HepG2 (cell line): ENCODE measurements around the gene NEURL2. TPM values are rescaled to one million over a fixed set of nuclear protein-coding genes. Genes with fewer than 3 reads are reported as not detected.
A peak's percentile ranks its signal among the peaks of the same experiment; 100 is the strongest.

ENCODE experiments used
- CERS6 ChIP-seq: sonication (generic); formaldehyde crosslinking; IDR thresholded peaks from 2 replicates; pipeline ENCODE4 v1.5.0; 2020; ENCODE audit warnings: missing genetic modification reagents
- CTCF ChIP-seq: sonication (generic); formaldehyde crosslinking; IDR thresholded peaks from 2 replicates; pipeline ENCODE4 v1.5.0; 2020; ENCODE audit warnings: mild to moderate bottlenecking, missing genetic modification reagents, moderate library complexity
- DMAP1 ChIP-seq: IDR thresholded peaks from 2 replicates; pipeline ENCODE4 v1.6.1; 2016
- DPF2 ChIP-seq: sonication (generic); formaldehyde crosslinking; IDR thresholded peaks from 2 replicates; pipeline ENCODE4 v1.4.0; 2020; ENCODE audit warnings: mild to moderate bottlenecking, low read depth, missing genetic modification reagents, borderline replicate concordance
- ELF4 ChIP-seq: sonication (generic); formaldehyde crosslinking; IDR thresholded peaks from 2 replicates; pipeline ENCODE4 v1.5.0; 2020; ENCODE audit warnings: missing genetic modification reagents, mild to moderate bottlenecking, moderate library complexity, borderline replicate concordance
- ETV6 ChIP-seq: sonication (generic); formaldehyde crosslinking; conservative IDR thresholded peaks from 2 replicates; pipeline ENCODE4 v1.4.0; 2020; ENCODE audit warnings: missing genetic modification reagents
- HNF1B ChIP-seq: sonication (generic); formaldehyde crosslinking; IDR thresholded peaks from 2 replicates; pipeline ENCODE4 v1.5.1; 2020; ENCODE audit warnings: mild to moderate bottlenecking, moderate library complexity, missing genetic modification reagents
- JUN ChIP-seq: sonication (generic); formaldehyde crosslinking; IDR thresholded peaks from 2 replicates; pipeline ENCODE4 v1.4.0; 2020; ENCODE audit warnings: mild to moderate bottlenecking, missing genetic modification reagents
- JUND ChIP-seq: sonication (generic); formaldehyde crosslinking; IDR thresholded peaks from 2 replicates; pipeline ENCODE4 v1.8.0; 2022; ENCODE audit warnings: mild to moderate bottlenecking, missing genetic modification reagents
- KLF9 ChIP-seq: IDR thresholded peaks from 2 replicates; pipeline ENCODE4 v1.6.1; 2016; ENCODE audit warnings: low read depth
- NFKB2 ChIP-seq: sonication (generic); formaldehyde crosslinking; IDR thresholded peaks from 2 replicates; pipeline ENCODE4 v1.4.0; 2020; ENCODE audit warnings: missing genetic modification reagents, borderline replicate concordance
- PAXIP1 ChIP-seq: sonication (generic); formaldehyde crosslinking; conservative IDR thresholded peaks from 2 replicates; pipeline ENCODE4 v1.4.0; 2020; ENCODE audit warnings: mild to moderate bottlenecking, missing genetic modification reagents, moderate library complexity
- ZFP36L1 ChIP-seq: sonication (generic); formaldehyde crosslinking; IDR thresholded peaks from 2 replicates; pipeline ENCODE4 v1.8.0; 2022; ENCODE audit warnings: mild to moderate bottlenecking, missing genetic modification reagents, moderate library complexity
- ZNF768 ChIP-seq: sonication (generic); formaldehyde crosslinking; IDR thresholded peaks from 2 replicates; pipeline ENCODE4 v1.4.0; 2020; ENCODE audit warnings: missing genetic modification reagents
- polyA plus RNA-seq, 8 experiments: library from polyadenylated mRNA; depleted of rRNA in 3 of 8; stranded (reverse) in 7 of 8; unstranded in 1 of 8; fragments of >200 nt; fragmentation: Illumina TruSeq in 4 of 8; extraction: Trizol in 4 of 8; gene quantifications; 2 replicates each; pipeline versions ENCODE4 v1.2.1 to v1.2.3, GENCODE V29; 2011 to 2016; ENCODE audit warnings: low read depth in 4 of 8, missing spikeins in 1 of 8, mixed read lengths in 1 of 8; ENCODE audit not compliant: insufficient read depth in 1 of 8
- total RNA-seq, 5 experiments: library from RNA; depleted of rRNA; stranded (reverse); fragments of >200 nt; fragmentation: Illumina TruSeq; extraction: Trizol; gene quantifications; 2 replicates each; pipeline ENCODE4 v1.2.3, GENCODE V29; 2016; ENCODE audit warnings: low read depth in 1 of 5
- TF ChIP-seq, protein P1 (sequence below): sonication (generic); formaldehyde crosslinking; conservative IDR thresholded peaks from 2 replicates; pipeline ENCODE4 v1.8.0; 2022; ENCODE audit warnings: missing genetic modification reagents
- TF ChIP-seq, protein P2 (sequence below): sonication (generic); formaldehyde crosslinking; IDR thresholded peaks from 2 replicates; pipeline ENCODE4 v1.4.0; 2020; ENCODE audit warnings: missing genetic modification reagents

NEURL2 gene
- total and polyA plus RNA-seq, 2 of the 13 experiments (the other 11 are each of a cell fraction or from before 2014, with no cell fraction given): 7.2 to 9.7 TPM

- peak; percentile 99 for TF ChIP-seq PAXIP1 (CRISPR knock-in tag)
- TF ChIP-seq ZNF768 (CRISPR knock-in tag): peak; percentile 13; the same call in 1 of the 2 replicates
- peak; percentile 68; the same call in 1 of the 2 replicates for TF ChIP-seq JUND
- TF ChIP-seq CERS6 (CRISPR knock-in tag): no peak
- no peak; the same call in 1 of the 2 replicates for TF ChIP-seq ETV6 (CRISPR knock-in tag)
- TF ChIP-seq CTCF: peak; percentile 54
- TF ChIP-seq DPF2: peak; percentile 91
- peak; percentile 96; the same call in 1 of the 2 replicates for TF ChIP-seq HNF1B (CRISPR knock-in tag)
- TF ChIP-seq ZFP36L1: peak; percentile 74; the same call in 1 of the 2 replicates
- TF ChIP-seq ELF4: peak; percentile 82; the same call in 1 of the 2 replicates
- no peak; the same call in 1 of the 2 replicates for TF ChIP-seq NFKB2
- TF ChIP-seq, protein P1, sequence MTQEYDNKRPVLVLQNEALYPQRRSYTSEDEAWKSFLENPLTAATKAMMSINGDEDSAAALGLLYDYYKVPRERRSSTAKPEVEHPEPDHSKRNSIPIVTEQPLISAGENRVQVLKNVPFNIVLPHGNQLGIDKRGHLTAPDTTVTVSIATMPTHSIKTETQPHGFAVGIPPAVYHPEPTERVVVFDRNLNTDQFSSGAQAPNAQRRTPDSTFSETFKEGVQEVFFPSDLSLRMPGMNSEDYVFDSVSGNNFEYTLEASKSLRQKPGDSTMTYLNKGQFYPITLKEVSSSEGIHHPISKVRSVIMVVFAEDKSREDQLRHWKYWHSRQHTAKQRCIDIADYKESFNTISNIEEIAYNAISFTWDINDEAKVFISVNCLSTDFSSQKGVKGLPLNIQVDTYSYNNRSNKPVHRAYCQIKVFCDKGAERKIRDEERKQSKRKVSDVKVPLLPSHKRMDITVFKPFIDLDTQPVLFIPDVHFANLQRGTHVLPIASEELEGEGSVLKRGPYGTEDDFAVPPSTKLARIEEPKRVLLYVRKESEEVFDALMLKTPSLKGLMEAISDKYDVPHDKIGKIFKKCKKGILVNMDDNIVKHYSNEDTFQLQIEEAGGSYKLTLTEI (CRISPR knock-in tag): no peak
- no peak for TF ChIP-seq KLF9 (CRISPR knock-in tag)
- TF ChIP-seq JUN (CRISPR knock-in tag): peak; percentile 57; the same call in 1 of the 2 replicates
- TF ChIP-seq DMAP1 (CRISPR knock-in tag): no peak; the same call in 1 of the 2 replicates
- TF ChIP-seq, protein P2, sequence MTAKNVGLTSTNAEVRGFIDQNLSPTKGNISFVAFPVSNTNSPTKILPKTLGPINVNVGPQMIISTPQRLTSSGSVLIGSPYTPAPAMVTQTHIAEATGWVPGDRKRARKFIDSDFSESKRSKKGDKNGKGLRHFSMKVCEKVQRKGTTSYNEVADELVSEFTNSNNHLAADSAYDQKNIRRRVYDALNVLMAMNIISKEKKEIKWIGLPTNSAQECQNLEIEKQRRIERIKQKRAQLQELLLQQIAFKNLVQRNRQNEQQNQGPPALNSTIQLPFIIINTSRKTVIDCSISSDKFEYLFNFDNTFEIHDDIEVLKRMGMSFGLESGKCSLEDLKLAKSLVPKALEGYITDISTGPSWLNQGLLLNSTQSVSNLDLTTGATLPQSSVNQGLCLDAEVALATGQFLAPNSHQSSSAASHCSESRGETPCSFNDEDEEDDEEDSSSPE (CRISPR knock-in tag): peak; percentile 76
Measured at GRCh38 chr20:45927071-45927878, 36.3 kb upstream of the NEURL2 start (continued).
